ENCODE measurements around the gene AFAP1. TPM values are rescaled to one million over a fixed set of nuclear protein-coding genes. Genes with fewer than 3 reads are reported as not detected.

AFAP1 gene
- total RNA-seq, 1 donor from 2014 or later, result 28.7 TPM

DNA sequence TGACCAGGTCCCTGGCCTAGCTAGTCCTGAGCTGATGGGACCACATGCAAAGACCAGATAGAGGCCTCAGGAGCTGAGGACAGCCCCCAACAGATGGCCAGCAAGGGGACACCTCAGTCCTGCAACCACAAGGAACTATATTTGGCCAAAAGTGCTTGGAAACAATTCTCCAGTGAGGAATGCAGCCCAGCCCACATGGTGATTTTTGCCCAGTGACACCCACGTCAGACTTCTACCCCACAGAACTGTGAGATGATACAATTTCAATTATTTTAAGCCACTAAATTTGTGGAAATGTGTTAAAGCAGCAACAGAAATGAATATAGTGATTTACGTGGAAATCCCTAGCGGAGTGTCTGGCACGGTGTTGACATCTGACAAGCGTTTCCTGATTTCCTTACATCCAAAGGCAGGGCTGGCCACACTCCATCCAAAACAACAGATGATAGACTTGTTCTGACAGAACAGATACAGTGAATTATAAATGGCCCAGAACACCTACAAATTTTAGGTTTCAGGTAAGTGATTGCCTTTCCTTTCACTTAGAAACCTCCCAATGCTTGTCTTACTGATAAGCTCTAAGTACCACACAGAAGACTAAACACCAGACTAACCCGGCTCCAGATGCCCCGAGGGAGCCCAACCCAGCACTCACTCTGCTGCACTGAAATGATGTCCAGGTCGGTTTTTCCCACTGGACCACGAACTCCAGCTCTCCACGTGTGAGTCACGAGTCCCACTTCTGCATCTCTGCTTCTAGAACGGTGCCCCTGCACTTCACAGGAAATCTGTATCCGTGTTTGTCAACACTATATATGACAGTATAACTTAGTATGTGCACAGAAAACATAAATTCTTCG is 5.8 kb downstream of the AFAP1 start:
- no peak for ATAC-seq
- Histone ChIP-seq H3K27me3 (no peaks in the 10 kb centered on the region), H3K9me3 (no peaks in the 10 kb centered on the region), H3K4me3 (no peak overlapping the region), H3K27ac (no peak overlapping the region), H3K4me1 (peaks cover 30% of the 10 kb centered on the region), H3K36me3 (no peaks in the 10 kb centered on the region)
- TF ChIP-seq CTCF (IDR thresholded peaks at IDR 0.05), result no peak
- no peak for DNase-seq
- intact Hi-C loops (cut with DNase I), result no loop called here

DNA sequence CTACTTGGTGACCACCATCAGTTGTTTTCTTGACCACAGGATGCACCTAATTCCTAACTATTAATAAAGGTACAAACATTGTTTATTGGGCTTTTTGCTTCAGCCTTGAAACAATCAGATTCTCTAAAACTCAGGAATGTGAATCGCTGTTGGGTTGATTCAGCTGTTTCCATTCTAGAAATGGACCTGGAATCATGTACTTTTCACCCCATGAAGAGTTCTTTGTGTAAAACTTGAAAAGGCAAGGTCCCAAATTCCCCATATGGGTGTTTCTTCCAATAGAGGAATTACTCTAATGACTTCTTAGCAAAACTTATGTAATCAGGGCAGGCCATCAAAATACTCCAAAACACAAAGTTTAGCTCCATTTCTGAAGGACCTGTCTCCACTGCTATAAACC is 7.4 kb downstream of the AFAP1 start:
- DNase-seq, result no peak
- no peaks in the 10 kb centered on the region for H3K9me3 ChIP-seq
- intact Hi-C loops (cut with DNase I), result no loop called here
- no peak for TF ChIP-seq CTCF (IDR thresholded peaks at IDR 0.05)
- H3K27me3 ChIP-seq, result no peaks in the 10 kb centered on the region
- peaks cover 22% of the 10 kb centered on the region for H3K4me1 ChIP-seq
- no peak overlapping the region for H3K27ac ChIP-seq
- no peaks in the 10 kb centered on the region for H3K36me3 ChIP-seq
- ATAC-seq, result no peak
- H3K4me3 ChIP-seq, result no peak overlapping the region

DNA sequence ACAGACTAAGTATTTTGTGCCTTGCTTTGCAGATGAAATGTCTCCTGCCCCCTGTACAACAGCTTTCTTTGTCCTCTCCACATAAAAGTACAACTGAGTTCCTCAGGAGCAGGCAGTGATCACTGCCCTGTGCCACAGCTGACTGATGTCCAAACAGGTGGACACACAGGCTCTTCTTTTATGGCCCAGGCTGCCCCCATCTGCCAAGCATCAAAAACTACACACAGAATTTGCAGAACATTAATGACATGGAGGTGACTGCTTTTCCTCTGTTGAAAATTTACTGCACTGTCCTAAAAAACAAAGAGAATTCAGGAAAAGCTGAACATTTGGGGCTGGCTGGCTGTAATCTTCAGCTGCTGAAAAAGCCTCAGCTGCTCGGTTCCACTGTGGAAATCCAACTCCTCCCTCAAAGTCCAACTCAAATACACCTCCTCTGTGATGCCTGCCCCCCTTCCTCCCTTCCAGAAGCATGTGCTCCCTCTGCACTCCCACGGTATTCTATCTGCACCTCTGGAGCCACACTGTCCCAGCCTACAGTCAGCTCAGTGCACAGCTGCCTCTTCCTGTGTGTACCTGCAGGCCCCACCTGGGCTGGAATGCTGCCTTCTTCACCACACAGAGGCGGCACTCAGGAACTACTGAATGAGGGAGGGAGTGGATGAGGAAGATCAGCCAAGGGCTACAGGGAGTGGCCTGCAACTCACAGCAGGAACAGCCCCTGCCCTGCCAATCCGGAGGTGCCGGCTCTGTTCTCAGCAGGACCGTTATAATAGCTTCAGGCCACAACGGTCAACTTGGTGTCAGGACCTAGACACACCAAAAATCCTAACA is 10.3 kb downstream of the AFAP1 start:
- H3K27ac ChIP-seq, result no peak overlapping the region
- no peaks in the 10 kb centered on the region for H3K36me3 ChIP-seq
- intact Hi-C loops (cut with DNase I), result no loop called here
- ATAC-seq (peak; percentile 95), DNase-seq (peak; percentile 72)
- peaks cover 14% of the 10 kb centered on the region for H3K4me1 ChIP-seq
- H3K27me3 ChIP-seq, result no peaks in the 10 kb centered on the region
- TF ChIP-seq CTCF (IDR thresholded peaks at IDR 0.05), result peak; percentile 11
- no peaks in the 10 kb centered on the region for H3K9me3 ChIP-seq
- no peak overlapping the region for H3K4me3 ChIP-seq

DNA sequence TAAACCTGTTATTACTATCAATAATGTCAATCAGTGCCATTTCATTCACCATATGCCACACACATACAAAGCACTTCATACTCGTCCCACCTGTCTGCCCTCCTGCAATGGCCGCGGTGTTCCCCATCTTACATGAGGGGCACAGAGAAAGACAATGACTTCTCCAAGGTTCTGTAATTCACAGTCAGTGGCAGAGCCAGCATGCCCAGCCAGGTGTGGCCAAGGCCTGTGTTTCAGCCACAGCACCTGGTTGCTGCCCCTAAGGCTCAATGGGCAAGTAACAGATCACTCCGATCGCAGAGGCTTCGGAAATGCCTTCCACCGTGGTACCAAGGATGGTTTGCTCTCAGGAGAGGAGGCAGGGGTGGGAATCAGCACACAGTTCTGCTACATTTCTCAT is 10.9 kb downstream of the AFAP1 start:
- intact Hi-C loops (cut with DNase I), result no loop called here
- no peak overlapping the region for H3K27ac ChIP-seq

GRCh38 chr4:7926822-7927221 is 12.8 kb downstream of the AFAP1 start:
- Histone ChIP-seq H3K27ac (no peak overlapping the region), H3K9me3 (no peaks in the 10 kb centered on the region), H3K36me3 (no peaks in the 10 kb centered on the region), H3K4me3 (no peak overlapping the region), H3K4me1 (peaks cover 14% of the 10 kb centered on the region), H3K27me3 (no peaks in the 10 kb centered on the region)
- intact Hi-C loops (cut with DNase I), result no loop called here
- DNase-seq, result no peak
- no peak for ATAC-seq
- TF ChIP-seq CTCF (IDR thresholded peaks at IDR 0.05), result no peak

More for the DNA sequence above, 10.9 kb downstream of the AFAP1 start:
- Histone ChIP-seq H3K4me1 (peaks cover 14% of the 10 kb centered on the region), H3K36me3 (no peaks in the 10 kb centered on the region), H3K4me3 (no peak overlapping the region), H3K9me3 (no peaks in the 10 kb centered on the region), H3K27me3 (no peaks in the 10 kb centered on the region)
- no peak for TF ChIP-seq CTCF (IDR thresholded peaks at IDR 0.05)
- ATAC-seq (no peak), DNase-seq (no peak)
